GM19455 (cell line): ENCODE results near the gene PLK3.
"Not testable (repeated sequence)": the region's sequence is repeated elsewhere in the genome, so short reads cannot be mapped to it uniquely, and the experiment has no call there.

Experiments
- ATAC-seq: cut with Tn5 transposase; IDR thresholded peaks from one replicate; pipeline ENCODE4 v1.9.1; 2021; ENCODE audit not compliant: unreplicated experiment

PLK3 gene

DNA sequence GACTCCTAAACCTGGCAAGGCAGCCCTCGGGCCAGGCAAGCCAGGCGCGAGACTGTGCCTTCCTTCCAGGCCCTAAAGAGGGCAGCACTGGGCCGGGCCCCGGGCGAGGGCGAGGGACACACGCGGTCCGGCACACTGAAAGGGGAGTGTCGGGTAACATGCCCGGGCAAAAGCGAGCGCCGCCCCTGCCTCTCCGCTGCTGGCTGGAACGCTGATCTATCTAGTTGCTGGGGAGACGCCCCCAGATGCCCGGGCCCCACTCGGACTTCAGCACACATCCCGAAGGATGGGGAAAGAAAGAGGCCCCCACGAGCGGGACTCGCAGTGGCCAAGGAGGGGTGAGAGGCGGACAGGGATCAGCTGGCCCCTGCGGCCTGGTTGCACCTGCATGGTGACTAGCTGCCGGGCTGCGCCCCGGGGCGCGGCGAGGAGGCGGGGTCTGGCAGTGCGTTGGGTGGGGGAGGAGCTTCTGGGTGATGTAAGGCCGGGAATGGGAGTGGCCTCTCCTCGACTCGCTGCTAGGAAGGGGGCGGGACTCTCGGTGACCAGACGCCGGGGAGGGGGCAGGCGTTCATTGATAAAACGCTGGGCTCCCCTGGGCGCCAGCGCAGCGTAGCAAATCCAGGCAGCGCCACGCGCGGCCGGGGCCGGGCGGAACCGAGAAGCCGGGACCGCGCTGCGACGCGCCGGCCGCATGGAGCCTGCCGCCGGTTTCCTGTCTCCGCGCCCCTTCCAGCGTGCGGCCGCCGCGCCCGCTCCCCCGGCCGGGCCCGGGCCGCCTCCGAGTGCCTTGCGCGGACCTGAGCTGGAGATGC lies at the start of gene PLK3:
Gene PLK3, plus strand, starts transcription at position 608 of the 815 bp plus-strand sequence. Its CDS starts 87 bp downstream, at position 695.
- ATAC-seq, result peak; percentile 80

DNA sequence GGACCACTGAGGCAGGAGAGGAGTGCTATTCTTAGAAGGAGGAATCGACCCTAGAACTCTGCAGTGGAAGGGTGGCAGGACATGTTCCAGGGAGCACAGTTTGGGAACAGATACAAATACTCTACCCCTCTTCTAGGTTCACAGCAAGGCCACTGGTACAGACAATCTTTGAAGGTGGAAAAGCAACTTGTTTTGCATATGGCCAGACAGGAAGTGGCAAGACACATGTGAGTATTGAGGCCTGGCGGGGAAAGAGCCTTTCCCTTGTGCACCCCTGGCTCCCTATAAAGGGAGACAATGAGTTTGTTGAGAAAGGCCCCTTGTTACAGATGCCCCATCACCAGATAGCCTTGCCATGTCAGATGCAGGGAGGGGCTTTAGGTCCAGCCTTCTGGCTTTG lies 42.8 kb upstream of the PLK3 start:
- no peak for ATAC-seq

DNA sequence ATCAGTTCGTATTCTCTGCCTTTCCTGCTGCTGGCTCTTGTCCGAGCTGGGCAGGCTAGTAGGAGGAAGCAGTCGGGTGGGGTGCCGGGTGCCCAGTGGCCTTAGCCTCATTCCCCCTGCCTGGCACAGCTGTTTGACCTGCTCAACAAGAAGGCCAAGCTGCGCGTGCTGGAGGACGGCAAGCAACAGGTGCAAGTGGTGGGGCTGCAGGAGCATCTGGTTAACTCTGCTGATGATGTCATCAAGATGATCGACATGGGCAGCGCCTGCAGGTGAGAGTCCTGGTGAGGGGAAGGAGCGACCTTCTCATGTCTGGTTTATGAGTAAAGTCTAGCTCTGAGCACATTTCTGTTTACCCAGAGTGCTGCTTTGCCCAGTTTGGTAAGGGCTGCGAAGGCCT lies 41.1 kb upstream of the PLK3 start:
- no peak for ATAC-seq

DNA sequence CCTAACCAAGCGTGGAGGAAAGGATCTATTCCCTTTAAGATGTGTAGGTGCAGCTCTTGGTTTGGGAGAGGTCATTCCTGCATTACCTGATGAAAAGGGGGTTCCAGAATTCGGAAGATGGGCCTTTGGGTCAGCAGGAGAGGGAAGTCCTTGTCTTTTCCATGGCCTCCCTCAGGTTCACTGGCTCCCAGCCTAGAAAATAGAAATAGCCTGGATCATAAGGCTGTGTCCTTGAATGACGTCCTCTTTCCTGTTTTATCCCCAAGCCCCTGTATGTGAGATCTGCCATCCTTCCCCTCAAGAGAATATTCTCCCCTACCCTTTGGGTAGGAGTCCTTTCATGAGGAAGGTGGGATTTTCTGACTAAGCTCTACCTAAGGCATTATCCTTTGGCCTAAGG lies 39.3 kb upstream of the PLK3 start:
- no peak for ATAC-seq

DNA sequence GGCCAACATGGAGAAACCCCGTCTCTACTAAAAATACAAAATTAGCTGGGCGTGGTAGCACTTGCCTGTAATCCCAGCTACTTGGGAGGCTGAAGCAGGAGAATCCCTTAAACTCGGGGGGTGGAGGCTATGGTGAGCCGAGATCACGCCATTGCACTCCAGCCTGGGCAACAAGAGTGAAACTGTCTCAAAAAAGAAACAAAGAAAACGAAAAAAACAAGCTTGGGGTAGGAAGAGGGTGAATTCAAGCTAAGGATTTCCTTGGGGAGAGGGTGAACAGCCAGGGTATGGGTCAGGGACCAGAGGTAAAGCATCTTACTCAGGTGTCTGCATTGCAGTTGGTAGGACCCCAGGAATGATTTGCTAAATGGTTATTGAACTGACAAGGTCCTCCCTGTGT lies 33.8 kb upstream of the PLK3 start:
- not testable (repeated sequence) for ATAC-seq

DNA sequence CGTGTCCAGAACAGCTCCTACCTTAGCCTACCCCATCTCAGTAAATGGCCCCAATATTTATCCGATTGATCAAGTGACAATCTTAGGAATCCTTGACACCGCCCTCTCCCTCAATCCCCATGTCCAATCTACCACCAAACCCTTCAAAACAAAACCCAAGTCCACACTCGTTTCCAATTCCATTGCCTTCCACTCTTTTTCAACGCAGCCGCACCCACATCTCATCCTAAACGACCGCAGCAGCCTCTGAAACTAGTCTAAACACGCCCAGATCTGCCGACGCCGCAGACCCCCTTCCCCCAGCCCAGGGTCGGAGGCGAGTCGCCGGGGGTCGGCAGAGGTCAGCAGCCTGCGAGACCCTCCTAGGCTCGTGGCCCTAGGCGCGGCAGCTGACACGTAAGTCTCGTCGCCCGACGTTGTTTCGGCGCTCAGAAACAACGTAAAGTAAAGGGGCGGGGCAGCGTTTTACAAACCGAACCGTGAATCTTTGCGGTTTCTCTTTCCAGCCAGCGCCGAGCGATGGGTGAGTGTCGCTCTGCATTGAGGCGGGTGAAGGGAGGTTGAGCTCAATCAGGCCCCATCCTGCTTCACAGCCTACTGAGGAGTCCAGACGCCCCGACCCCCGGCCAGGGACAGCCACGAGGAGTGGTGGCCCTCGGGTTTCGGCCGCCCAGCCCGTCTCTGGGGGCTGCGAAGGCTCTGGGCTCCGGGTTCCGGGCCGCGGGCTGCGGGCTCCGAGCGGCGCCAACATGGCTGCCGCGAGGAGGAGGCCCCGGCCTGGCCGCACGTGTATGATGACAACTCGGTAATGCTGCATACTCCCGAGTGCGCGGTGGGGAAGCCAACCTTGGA lies 24.9 kb upstream of the PLK3 start, which contains the start of gene RPS8:
Gene RPS8, plus strand, starts transcription at position 463 of the 852 bp plus-strand sequence. Its CDS starts 57 bp downstream, at position 520.
- ATAC-seq, result peak; percentile 82

DNA sequence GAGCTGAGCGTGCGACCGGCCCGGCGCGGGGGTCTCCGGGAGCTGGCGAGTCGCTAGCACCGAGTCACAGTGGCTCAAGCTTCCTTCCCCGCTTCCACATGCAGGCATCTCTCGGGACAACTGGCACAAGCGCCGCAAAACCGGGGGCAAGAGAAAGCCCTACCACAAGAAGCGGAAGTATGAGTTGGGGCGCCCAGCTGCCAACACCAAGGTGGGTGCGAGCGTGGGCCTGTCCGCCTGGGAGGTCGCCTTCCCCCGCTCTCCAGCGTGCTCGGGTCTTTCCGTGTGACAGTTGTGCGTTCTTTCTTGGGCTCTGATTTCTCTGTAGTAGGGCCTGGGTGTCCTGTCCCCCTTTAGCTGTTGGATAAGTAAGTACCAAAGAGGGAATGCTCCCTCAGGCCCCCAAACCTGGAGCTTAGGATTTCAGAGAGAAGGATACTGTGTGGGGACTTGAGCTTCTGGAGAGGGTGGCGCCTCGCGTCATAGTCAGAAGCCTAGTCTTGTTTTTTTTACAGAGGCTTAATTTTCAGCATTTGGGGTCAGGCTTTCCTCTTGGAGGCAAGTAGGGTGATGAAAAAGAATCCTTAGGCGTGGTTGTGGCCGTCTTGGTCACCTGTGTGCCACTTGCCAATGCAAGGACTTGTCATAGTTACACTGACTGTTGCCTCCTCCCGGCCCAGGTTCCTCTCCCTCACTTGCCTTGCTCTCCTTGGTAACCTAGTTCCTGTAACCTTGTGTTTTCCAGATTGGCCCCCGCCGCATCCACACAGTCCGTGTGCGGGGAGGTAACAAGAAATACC lies 24.0 kb upstream of the PLK3 start:
- peak; percentile 19 for ATAC-seq

DNA sequence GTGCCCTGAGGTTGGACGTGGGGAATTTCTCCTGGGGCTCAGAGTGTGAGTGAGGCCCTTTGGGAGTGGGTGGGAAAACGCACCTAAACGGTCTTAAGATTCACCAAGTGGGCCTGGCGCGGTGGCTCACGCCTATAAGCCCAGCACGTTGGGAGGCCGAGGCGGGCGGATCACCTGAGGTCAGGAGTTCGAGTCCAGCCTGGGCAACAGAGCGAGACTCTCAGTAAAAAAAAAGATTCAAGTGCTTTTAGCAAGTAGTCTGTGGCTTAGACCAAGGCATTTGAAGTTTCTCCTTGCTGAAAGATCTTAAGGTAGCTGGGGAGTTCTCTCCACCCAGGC lies 23.5 kb upstream of the PLK3 start:
- ATAC-seq, result no peak

DNA sequence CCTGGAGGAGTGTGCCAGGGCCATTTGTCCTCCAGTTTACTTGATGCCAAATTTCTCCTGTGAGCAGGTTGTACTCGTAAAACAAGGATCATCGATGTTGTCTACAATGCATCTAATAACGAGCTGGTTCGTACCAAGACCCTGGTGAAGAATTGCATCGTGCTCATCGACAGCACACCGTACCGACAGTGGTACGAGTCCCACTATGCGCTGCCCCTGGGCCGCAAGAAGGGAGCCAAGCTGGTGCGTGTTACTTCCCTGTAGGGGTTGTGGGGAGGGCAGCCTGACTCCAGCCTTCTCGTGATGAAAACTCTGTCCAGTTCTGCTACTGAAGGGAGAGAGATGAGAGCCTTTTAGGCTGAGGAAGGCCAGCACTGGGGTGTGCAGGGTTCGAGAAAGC lies 22.6 kb upstream of the PLK3 start:
- ATAC-seq, result no peak

DNA sequence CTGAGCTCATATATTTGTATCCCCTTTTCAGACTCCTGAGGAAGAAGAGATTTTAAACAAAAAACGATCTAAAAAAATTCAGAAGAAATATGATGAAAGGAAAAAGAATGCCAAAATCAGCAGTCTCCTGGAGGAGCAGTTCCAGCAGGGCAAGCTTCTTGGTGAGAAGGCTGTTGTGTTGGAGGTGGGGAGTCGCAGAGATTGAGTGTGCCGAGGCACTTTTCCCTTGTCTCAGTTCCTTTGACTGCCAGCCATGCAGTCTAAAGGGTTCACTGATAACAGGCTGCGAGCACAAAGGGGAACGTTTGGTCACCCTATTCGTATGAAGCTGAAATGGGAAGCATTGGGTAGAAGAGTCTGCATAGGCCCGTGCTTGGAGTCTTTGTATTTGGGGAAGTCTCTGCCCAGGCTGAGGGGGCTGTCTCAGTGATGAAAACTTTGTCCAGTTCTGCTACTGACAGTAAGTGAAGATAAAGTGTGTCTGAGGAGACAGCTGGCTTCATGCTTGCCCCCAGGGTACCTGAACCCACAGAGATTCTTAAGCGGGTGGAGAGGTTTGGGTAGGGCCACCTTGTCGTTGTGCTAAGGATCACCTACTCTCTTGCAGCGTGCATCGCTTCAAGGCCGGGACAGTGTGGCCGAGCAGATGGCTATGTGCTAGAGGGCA lies 22.1 kb upstream of the PLK3 start:
- ATAC-seq, result no peak

DNA sequence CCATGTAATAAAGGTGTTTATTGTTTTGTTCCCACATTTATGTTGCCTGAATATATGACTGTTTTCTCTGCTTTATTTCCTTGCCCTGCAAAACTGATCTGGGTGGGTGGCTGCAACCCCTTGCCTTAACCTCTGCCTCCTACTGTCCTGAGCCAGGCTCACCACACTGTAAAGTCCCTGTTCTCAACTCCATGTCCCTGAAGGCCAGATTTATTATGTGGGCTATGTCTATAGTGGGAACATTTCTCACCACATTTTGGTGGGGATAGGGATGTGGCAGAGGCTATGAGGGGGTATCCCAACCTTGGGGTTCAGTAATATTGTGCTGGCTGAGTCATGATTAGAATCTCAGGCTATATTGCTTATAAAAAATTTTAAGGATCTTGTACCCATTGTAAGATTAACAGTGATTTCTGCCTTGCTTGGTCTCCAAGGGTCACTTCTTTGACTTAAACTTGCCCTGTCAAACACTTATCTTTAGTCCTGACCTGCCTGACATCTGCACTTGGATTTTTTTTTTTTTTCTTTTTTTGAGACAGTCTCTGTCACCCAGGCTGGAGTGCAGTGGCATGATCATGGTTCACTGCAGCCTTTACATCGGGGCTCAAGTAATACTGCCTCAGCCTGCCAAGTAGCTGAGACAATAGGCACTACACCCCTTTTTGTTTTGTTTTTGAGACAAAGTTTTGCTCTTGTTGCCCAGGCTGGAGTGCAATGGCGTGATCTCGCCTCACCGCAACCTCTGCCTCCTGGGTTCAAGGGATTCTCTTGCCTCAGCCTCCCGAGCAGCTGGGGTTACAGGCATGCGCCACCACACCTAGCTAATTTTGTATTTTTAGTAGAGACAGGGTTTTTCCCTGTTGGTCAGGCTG lies 21.2 kb upstream of the PLK3 start:
- ATAC-seq, result no peak

DNA sequence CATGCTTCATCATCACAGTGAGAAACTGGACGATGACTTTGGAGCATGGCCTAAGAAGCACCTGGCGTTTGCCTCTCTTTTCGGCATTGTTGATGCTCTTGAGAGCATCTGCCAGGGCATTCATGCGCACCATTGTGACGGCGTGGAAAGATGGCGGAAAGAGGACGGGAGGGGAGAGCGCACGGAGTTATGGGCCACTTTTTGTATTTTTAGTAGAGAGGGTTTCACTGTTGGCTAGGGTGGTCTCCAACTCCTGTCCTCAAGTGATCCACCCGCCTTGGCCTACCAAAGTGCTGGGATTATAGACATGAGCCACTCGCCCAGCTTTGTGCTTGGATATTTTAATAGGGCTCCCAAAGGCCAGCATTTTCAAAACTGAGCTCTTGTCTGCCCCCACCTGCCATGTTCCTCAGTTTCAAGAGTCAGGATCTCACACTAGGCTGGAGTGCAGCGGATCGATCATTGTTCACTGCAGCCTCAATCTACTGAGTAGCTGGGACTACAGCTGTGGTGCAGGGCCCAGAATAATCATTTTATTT lies 19.5 kb upstream of the PLK3 start:
- ATAC-seq, result no peak

DNA sequence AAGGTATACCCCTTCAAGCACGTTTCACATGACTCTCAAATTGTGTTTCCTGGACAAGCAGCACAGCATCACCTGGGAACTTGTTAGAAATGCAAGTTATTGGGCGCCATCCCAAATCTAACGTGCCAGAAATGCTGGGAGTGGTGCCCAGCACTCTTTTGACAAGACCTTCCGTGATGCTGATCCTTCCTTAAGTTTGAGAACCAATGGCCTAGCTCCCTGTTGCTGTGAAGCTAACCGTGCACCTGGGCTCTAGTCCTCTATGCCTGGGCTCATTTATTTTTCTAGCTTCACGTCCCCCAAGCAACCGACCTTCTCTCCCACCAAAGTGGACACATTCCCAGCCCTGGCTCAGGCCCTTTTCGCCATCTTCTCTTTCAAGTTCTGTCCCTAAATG lies 16.5 kb upstream of the PLK3 start:
- no peak for ATAC-seq

DNA sequence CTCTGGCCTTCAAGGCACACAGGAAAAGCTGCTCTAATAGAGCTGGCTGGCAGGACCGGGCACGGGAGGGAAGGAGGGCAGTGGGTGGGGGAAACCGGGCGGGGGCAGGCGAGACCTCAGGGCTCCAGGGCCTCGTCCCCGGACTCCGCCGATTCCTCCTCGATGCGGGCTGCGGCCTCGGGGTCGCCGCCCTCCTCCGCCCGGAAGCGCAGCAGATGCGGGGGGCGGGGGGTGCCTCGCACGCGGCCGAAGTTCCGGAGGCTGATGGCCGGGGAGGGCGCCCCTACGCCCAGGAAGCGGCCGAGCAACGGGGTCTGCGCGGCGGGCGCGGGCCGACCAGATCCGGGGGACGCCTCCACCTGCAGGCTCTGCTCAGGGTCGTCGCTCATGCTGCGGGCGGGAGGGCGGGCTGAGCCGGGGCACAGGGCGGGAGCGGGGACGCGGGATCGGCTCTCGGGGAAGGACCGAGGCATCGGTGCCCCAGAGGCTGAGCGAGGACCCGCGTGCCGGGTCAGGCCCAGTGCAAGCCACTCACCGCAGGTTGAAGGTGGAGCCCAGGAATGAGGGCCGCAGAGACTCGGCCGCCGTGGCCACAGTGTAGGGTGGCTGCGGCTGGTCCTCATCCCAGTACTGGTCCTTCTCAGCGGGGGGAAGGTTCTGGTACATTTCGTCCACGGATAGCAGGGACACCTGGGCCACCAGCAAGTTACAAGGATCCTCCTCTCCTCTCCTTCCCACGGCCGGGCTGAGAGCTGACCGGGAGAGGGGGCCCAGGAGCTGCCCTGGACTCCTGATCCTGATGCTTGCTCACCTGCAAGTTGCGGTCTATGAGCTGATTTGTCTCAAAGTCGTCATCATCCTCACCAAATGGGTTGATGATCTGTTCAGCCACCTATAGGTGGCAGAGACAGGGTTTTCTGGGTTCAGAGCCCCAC lies 15.8 kb upstream of the PLK3 start:
- no peak for ATAC-seq

DNA sequence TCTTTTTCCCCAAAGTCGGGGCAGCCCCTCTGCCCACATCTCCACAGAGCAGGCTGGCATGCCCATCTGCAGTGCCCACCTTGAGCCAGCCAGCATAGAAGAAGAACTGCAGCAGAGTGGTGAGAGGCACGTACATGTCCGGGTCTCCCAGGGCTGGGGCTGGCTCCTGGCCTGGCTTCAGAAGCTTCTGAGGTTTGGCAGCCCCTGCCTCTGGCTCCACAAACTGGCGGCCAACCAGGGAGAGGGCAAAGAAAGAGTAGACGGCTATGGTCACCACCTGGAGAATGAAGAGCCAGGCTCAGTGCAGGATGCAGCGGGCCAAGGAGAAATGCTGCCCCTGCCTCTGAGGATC lies 15.2 kb upstream of the PLK3 start:
- ATAC-seq, result no peak

DNA sequence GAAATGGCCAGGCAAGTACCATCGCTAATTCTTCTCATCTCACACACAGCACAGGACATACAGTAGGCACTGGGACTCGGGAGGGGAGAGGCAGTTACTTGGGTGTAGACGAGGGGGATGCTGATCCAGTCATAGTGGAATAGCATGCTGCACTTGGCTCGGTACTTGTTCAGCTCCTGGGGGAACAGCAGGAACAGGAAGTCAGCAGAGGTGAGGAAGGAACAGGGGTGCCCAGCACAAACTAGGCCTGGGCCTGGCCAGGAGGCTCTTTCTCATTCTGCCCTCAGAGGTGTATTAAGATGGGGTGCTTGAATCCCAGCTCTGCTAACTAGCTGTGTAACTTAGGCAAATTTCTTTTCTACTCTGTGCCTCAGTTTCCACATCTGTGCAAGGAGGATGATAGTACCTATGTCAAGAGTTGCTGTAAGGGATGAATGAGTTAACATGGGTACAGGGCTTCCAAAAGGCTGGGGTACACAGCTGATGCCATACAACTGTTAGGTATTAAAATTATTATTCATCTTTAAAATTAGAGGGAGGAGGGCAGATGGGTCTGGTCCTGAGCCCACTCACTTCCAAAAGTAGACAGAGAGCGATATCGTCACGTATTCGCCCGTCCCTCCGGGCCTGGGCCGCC lies 14.6 kb upstream of the PLK3 start:
- ATAC-seq, result no peak

DNA sequence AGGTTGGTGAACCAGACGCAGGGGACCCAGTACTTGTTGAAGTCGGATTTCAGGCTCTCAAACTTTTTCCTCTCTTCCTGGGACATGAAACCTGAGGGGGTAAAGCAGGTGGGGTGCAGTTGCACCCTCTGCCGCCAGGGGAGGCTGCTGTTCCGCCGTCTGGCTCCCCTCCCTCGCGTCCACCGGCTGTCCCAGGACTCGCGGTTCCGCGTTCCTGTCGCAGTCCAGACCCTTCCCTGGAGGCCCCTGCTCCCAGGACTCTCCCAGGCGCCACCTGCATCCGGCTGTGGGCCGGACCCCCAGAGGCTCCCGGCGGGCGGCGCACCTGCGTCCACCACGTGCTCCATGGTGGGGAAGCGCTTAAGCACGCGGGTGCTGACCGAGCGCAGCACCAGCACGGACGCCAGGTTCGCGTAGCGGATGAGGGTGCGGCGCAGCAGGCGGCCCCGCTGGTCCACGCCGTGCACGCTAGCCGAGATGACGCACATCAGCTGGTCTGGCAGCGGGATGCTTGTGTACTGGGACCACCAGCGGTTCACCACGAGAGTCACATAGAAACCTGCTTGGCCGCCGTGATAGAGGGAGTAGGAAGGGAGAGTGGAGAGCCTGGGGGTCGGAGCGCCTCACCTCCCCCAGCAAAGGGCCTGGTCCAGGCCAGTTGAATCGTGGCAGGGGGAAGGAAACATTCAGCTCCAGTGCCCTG lies 13.9 kb upstream of the PLK3 start:
- peak; percentile 54 for ATAC-seq
